Upper lobe of left lung (tissue), 6 donors: ENCODE measurements around the gene SERF2. TPM values are rescaled to one million over a fixed set of nuclear protein-coding genes. Genes with fewer than 3 reads are reported as not detected.

Experiments used
- ATAC-seq, 2 donors: fragments of 200-7000 bp; cut with Tn5 transposase; one replicate each; pipeline ENCODE4 v1.9.1; 2022; ENCODE audit warnings: mild to moderate bottlenecking in 2 of 2, moderate library complexity in 2 of 2; ENCODE audit not compliant: low FRiP score in 2 of 2
- DNase-seq, 2 donors: peaks; one replicate each; pipeline ENCODE4 v3.0.0-alpha.2; 2019 to 2020
- H3K27ac ChIP-seq, 4 donors: fragments of 200-600 bp; sonication (generic); one replicate each; pipeline ENCODE4 v1.5.1; 2016 to 2019
- H3K27me3 ChIP-seq, 4 donors: fragments of 200-600 bp; sonication (generic); one replicate each; pipeline ENCODE4 v1.5.1; 2017 to 2019
- H3K36me3 ChIP-seq, 4 donors: fragments of 200-600 bp; sonication (generic); one replicate each; pipeline ENCODE4 v1.5.1; 2016 to 2019
- H3K4me1 ChIP-seq, 4 donors: fragments of 200-600 bp; sonication (generic); one replicate each; pipeline ENCODE4 v1.5.1; 2018 to 2019
- H3K4me3 ChIP-seq, 4 donors: fragments of 200-600 bp; sonication (generic); one replicate each; pipeline ENCODE4 v1.5.1; 2017 to 2019; ENCODE audit warnings: mild to moderate bottlenecking in 2 of 4, moderate library complexity in 1 of 4
- H3K9me3 ChIP-seq, 4 donors: fragments of 200-600 bp; sonication (generic); one replicate each; pipeline ENCODE4 v1.5.1; 2018 to 2019
- CTCF ChIP-seq, 6 experiments: fragments of 450-650 bp in 4 of 6; fragments of 200-600 bp in 2 of 6; sonication (generic) in 2 of 6; IDR thresholded peaks; one replicate each; pipeline ENCODE4 v1.5.1; 2016 to 2019; ENCODE audit warnings: antibody characterized with exemption in 6 of 6
- EP300 ChIP-seq, 4 donors: sonication (generic); formaldehyde crosslinking; IDR thresholded peaks; one replicate each; pipeline ENCODE4 v1.5.1; 2017; ENCODE audit warnings: antibody characterized with exemption in 4 of 4, control low read depth in 2 of 4
- POLR2A ChIP-seq, 4 donors: fragments of 450-650 bp; IDR thresholded peaks; one replicate each; pipeline ENCODE4 v1.5.1; 2016 to 2017; ENCODE audit warnings: antibody characterized with exemption in 4 of 4, mild to moderate bottlenecking in 2 of 4
- POLR2AphosphoS5 ChIP-seq, 2 donors: sonication (generic); formaldehyde crosslinking; IDR thresholded peaks; one replicate each; pipeline ENCODE4 v1.5.1; 2017; ENCODE audit warnings: antibody characterized with exemption in 2 of 2
- WGBS, 2 donors: methylation state at CpG; one replicate each; pipeline ENCODE4 v1.1.5; 2017 to 2018; 5-methylcytosine and 5-hydroxymethylcytosine counted together
- total RNA-seq, 6 donors: library from RNA; depleted of rRNA in 4 of 6; stranded (reverse); fragments of >200 nt in 4 of 6; gene quantifications; one replicate each; pipeline versions ENCODE4 v1.1.0 to v1.2.1, GENCODE V29; 2016 to 2021
- donor health status: DM: no; HTN: no; CAD: no; lungs with moderate emphysema.
- donor health status: DM: no; HTN: yes; CAD: no; lungs with severe emphysema.

The SERF2 gene
- total RNA-seq, 6 donors from 2014 or later: 285 to 1,034 (median 752) TPM

GRCh38 chr15:43779016-43779415 is 13.1 kb upstream of the SERF2 start:
- H3K27ac ChIP-seq: no peak overlapping the region
- TF ChIP-seq POLR2AphosphoS5 (IDR thresholded peaks at IDR 0.05) (no peak), CTCF (IDR thresholded peaks at IDR 0.05) (no peak), EP300 (IDR thresholded peaks at IDR 0.05) (no peak), POLR2A (IDR thresholded peaks at IDR 0.05) (no peak)
- no peaks in the 10 kb centered on the region for H3K27me3 ChIP-seq
- ATAC-seq: no peak
- 76 to 100% methylated on average over 1 of the region's 1 CpG for WGBS, 2 donors
- no peaks in the 10 kb centered on the region for H3K9me3 ChIP-seq
- DNase-seq: no peak
- H3K36me3 ChIP-seq: peaks cover 0 to 3% (median 1%) of the 10 kb centered on the region in 4 donors
- no peak overlapping the region for H3K4me3 ChIP-seq
- H3K4me1 ChIP-seq: peaks cover 10 to 23% (median 14%) of the 10 kb centered on the region in 4 donors

GRCh38 chr15:43789409-43789808 is 2.7 kb upstream of the SERF2 start:
- WGBS, 2 donors: 94 to 98% methylated on average over 3 of the region's 3 CpGs
- H3K9me3 ChIP-seq: no peaks in the 10 kb centered on the region
- DNase-seq (no peak), ATAC-seq (no peak)
- TF ChIP-seq POLR2AphosphoS5 (IDR thresholded peaks at IDR 0.05): no peak
- no peak overlapping the region for H3K4me3 ChIP-seq
- peaks cover 0 to 10% (median 7%) of the 10 kb centered on the region in 4 donors for H3K36me3 ChIP-seq
- H3K4me1 ChIP-seq: peaks cover 13 to 21% (median 16%) of the 10 kb centered on the region in 4 donors
- H3K27me3 ChIP-seq: no peaks in the 10 kb centered on the region
- H3K27ac ChIP-seq: no peak overlapping the region

- Histone ChIP-seq H3K36me3 (peaks cover 5 to 45% (median 26%) of the 10 kb centered on the region in 4 donors), H3K4me3 (peak overlapping the region; percentile 62 to 93 (median 78)), H3K27me3 (no peaks in the 10 kb centered on the region), H3K4me1 (peaks cover 32 to 51% (median 36%) of the 10 kb centered on the region in 4 donors), H3K9me3 (no peaks in the 10 kb centered on the region), H3K27ac (peak overlapping the region; percentile 95 to 100 (median 98))
- peak; percentile 43 to 63 for TF ChIP-seq POLR2AphosphoS5 (IDR thresholded peaks at IDR 0.05)
- peak in 3 of 6 experiments; percentile 4 to 47 (median 19) for TF ChIP-seq CTCF (IDR thresholded peaks at IDR 0.05)
- TF ChIP-seq EP300 (IDR thresholded peaks at IDR 0.05): no peak
- TF ChIP-seq POLR2A (IDR thresholded peaks at IDR 0.05): peak in 1 of 4 donors; percentile 28
- 1 to 2% methylated on average over 32 to 33 of the region's 33 CpGs for WGBS, 2 donors
- peak in 1 of 2 donors; percentile 53 for DNase-seq
- peak; percentile 38 to 39 for ATAC-seq
Measured at GRCh38 chr15:43792761-43793476, 799 bp downstream of the SERF2 start.

- H3K9me3 ChIP-seq: no peaks in the 10 kb centered on the region
- ATAC-seq (no peak), DNase-seq (no peak)
- WGBS, 2 donors: 56 to 77% methylated on average over 10 of the region's 10 CpGs
- H3K27ac ChIP-seq: peak overlapping the region; percentile 95 to 100 (median 98)
- peaks cover 5 to 52% (median 27%) of the 10 kb centered on the region in 4 donors for H3K36me3 ChIP-seq
- peaks cover 39 to 58% (median 42%) of the 10 kb centered on the region in 4 donors for H3K4me1 ChIP-seq
- H3K4me3 ChIP-seq: peak overlapping the region; percentile 62 to 93 (median 78)
- H3K27me3 ChIP-seq: no peaks in the 10 kb centered on the region
- no peak for TF ChIP-seq POLR2AphosphoS5 (IDR thresholded peaks at IDR 0.05)
- TF ChIP-seq EP300 (IDR thresholded peaks at IDR 0.05): no peak
- no peak for TF ChIP-seq CTCF (IDR thresholded peaks at IDR 0.05)
- no peak for TF ChIP-seq POLR2A (IDR thresholded peaks at IDR 0.05)
Measured at GRCh38 chr15:43793647-43794046, 1.5 kb downstream of the SERF2 start.

- Histone ChIP-seq H3K36me3 (peaks cover 5 to 60% (median 29%) of the 10 kb centered on the region in 4 donors), H3K4me1 (peaks cover 44 to 65% (median 47%) of the 10 kb centered on the region in 4 donors), H3K27ac (peak overlapping the region; percentile 95 to 100 (median 98)), H3K9me3 (no peaks in the 10 kb centered on the region), H3K4me3 (peak overlapping the region in 1 of 4 donors; percentile 82), H3K27me3 (no peaks in the 10 kb centered on the region)
- DNase-seq (no peak), ATAC-seq (no peak)
- 64 to 70% methylated on average over 8 to 9 of the region's 9 CpGs for WGBS, 2 donors
- TF ChIP-seq CTCF (IDR thresholded peaks at IDR 0.05) (no peak), POLR2AphosphoS5 (IDR thresholded peaks at IDR 0.05) (no peak), EP300 (IDR thresholded peaks at IDR 0.05) (no peak), POLR2A (IDR thresholded peaks at IDR 0.05) (no peak)
Measured at GRCh38 chr15:43794269-43795037, 2.3 kb downstream of the SERF2 start.
